Adrenal gland (tissue), 5 donors: Measurements from ENCODE around the gene PAPOLB.

Source experiments
- POLR2A ChIP-seq, 2 donors: fragments of 450-650 bp; IDR thresholded peaks; one replicate each; pipeline ENCODE4 v1.6.1; 2017; ENCODE audit warnings: antibody characterized with exemption in 2 of 2, mild to moderate bottlenecking in 2 of 2, moderate library complexity in 1 of 2
- TF ChIP-seq, protein P1 (sequence below), 6 experiments: fragments of 450-650 bp in 4 of 6; fragments of 200-600 bp in 2 of 6; sonication (generic) in 1 of 6; IDR thresholded peaks; 1 replicate in 5 of 6; 2 replicates in 1 of 6; pipeline versions ENCODE4 v1.5.1 to v1.8.0; 2016 to 2021; ENCODE audit warnings: antibody characterized with exemption in 6 of 6, mild to moderate bottlenecking in 2 of 6, moderate library complexity in 1 of 6
- donor health status: DM: no; HTN: no; CAD: no.

DNA sequence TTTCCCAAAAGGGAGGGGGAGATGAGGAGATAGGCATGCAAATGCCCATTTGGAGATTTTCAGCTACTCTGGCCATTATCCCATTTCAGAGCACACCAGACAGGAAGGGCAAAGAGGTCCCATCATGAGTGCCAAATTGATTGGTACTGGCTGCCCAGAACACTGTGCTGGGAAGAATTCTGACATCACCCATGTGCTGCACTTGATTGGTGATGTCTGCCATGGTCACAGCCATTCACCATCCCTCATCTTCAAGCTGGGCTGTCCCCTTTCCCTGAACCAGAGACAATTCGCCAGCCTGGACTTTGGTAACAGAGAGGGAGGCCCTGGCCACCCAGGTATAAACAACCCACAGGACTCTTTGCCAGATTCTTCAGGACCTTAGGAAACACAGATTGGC, 44.9 kb upstream of the PAPOLB start:
- TF ChIP-seq, protein P1, sequence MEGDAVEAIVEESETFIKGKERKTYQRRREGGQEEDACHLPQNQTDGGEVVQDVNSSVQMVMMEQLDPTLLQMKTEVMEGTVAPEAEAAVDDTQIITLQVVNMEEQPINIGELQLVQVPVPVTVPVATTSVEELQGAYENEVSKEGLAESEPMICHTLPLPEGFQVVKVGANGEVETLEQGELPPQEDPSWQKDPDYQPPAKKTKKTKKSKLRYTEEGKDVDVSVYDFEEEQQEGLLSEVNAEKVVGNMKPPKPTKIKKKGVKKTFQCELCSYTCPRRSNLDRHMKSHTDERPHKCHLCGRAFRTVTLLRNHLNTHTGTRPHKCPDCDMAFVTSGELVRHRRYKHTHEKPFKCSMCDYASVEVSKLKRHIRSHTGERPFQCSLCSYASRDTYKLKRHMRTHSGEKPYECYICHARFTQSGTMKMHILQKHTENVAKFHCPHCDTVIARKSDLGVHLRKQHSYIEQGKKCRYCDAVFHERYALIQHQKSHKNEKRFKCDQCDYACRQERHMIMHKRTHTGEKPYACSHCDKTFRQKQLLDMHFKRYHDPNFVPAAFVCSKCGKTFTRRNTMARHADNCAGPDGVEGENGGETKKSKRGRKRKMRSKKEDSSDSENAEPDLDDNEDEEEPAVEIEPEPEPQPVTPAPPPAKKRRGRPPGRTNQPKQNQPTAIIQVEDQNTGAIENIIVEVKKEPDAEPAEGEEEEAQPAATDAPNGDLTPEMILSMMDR (IDR thresholded peaks at IDR 0.05) = no peak
- TF ChIP-seq POLR2A (IDR thresholded peaks at IDR 0.05) = no peak
